Smooth muscle cell (in vitro differentiated cells): ENCODE data around the gene TGFBR3. TPM values are rescaled to one million over a fixed set of nuclear protein-coding genes. Genes with fewer than 3 reads are reported as not detected.

Source experiments
- DNase-seq: peaks from one replicate; lab custom pipeline; 2025; ENCODE audit not compliant: unreplicated experiment; lab: John Stamatoyannopoulos, UW
- H2AFZ ChIP-seq: fragments of 200-600 bp; sonication (generic); 2 replicates; pipeline ENCODE4 v1.6.0; 2016; ENCODE audit warnings: antibody characterized with exemption, low read depth, mild to moderate bottlenecking
- H3F3A ChIP-seq: fragments of 200-600 bp; sonication (generic); 2 replicates; pipeline ENCODE4 v1.6.0; 2017; ENCODE audit warnings: antibody characterized with exemption, low read depth
- H3K27ac ChIP-seq: fragments of 200-600 bp; sonication (generic); 2 replicates; pipeline ENCODE4 v1.5.1; 2016; ENCODE audit warnings: low read depth, mild to moderate bottlenecking
- H3K27me3 ChIP-seq: fragments of 200-600 bp; sonication (generic); 2 replicates; pipeline ENCODE4 v1.6.1; 2016; ENCODE audit warnings: low read depth, mild to moderate bottlenecking
- H3K36me3 ChIP-seq: fragments of 200-600 bp; sonication (generic); 2 replicates; pipeline ENCODE4 v1.5.1; 2016; ENCODE audit warnings: low read depth
- H3K4me1 ChIP-seq: fragments of 200-600 bp; sonication (generic); 2 replicates; pipeline ENCODE4 v1.5.1; 2016; ENCODE audit warnings: low read depth
- H3K4me2 ChIP-seq: fragments of 200-600 bp; sonication (generic); 2 replicates; pipeline ENCODE4 v1.6.0; 2016; ENCODE audit warnings: mild to moderate bottlenecking
- H3K4me3 ChIP-seq: fragments of 200-600 bp; sonication (generic); 2 replicates; pipeline ENCODE4 v1.5.1; 2016; ENCODE audit warnings: mild to moderate bottlenecking
- H3K79me2 ChIP-seq: fragments of 200-600 bp; sonication (generic); 2 replicates; pipeline ENCODE4 v1.6.0; 2016; ENCODE audit warnings: low read depth, mild to moderate bottlenecking
- H3K9ac ChIP-seq: fragments of 200-600 bp; sonication (generic); 2 replicates; pipeline ENCODE4 v1.6.0; 2016; ENCODE audit warnings: low read depth
- H3K9me3 ChIP-seq: fragments of 200-600 bp; sonication (generic); replicated peaks from 2 replicates; pipeline ENCODE4 v1.5.1; 2016; ENCODE audit warnings: low read depth
- H4K20me1 ChIP-seq: fragments of 200-600 bp; sonication (generic); 2 replicates; pipeline ENCODE4 v1.6.0; 2016; ENCODE audit warnings: low read depth
- WGBS: methylation state at CpG from one replicate; pipeline ENCODE4 v1.1.7; 2016; ENCODE audit warnings: low lambda C conversion rate; 5-methylcytosine and 5-hydroxymethylcytosine counted together
- polyA plus RNA-seq: library from polyadenylated mRNA; unstranded; fragments of >200 nt; fragmentation: Nextera tagmentation; extraction: Ambion mirVana; gene quantifications from 2 replicates; pipeline ENCODE4 v1.2.1, GENCODE V29; 2016
- total RNA-seq: library from RNA; depleted of rRNA; stranded (reverse); fragments of >200 nt; gene quantifications from 2 replicates; pipeline ENCODE4 v1.2.3, GENCODE V29; 2014
- TF ChIP-seq, protein P1 (sequence below): fragments of 200-600 bp; sonication (generic); IDR thresholded peaks from 2 replicates; pipeline ENCODE4 v1.5.1; 2017; ENCODE audit warnings: borderline replicate concordance, mild to moderate bottlenecking, antibody characterized with exemption; ENCODE audit not compliant: insufficient read depth, poor library complexity, severe bottlenecking

Gene TGFBR3
- total and polyA plus RNA-seq, 2 experiments from 2014 or later, result 68.3 to 112 TPM

DNA sequence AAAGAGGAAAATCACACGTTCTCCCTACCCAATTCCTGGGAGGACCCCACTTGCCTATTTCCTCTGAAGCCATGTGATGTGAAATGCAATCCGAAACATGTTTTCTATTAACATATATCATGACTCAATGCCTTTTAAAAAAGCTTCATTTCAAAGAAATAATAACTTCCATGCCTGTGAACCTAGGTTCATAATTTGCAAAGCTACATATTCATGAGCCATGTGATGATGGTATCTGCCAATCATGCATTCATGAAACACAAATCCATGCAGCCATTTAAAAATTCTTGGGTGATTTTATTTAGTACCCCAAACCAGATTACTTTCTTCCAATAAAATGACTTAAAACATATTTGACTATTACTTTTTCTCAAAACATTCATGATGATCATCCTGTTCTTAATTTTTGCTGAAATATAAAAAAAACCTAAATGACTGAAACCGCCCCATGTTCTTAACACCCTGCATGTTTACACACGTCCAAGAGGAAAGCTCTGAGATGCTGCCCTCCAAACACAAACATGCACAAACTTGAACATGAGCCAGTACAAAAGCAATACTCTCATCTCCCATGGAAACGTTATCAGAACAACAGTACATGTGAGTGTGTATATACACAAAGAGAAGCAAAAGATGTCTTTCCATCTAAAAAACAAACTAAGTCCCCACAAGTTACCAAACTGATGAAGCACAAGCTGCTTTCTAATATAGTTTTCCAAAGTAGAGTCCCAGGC is 140.1 kb downstream of the TGFBR3 start:
- no peak for DNase-seq
- Histone ChIP-seq H3K27ac (no peak overlapping the region), H4K20me1 (peaks cover 1% of the 10 kb centered on the region), H3K4me2 (no peak overlapping the region), H3F3A (peaks cover 9% of the 10 kb centered on the region), H3K79me2 (peaks cover 71% of the 10 kb centered on the region), H3K4me3 (no peak overlapping the region), H3K9ac (no peak overlapping the region), H3K36me3 (no peaks in the 10 kb centered on the region), H3K4me1 (no peaks in the 10 kb centered on the region), H3K9me3 (no peaks in the 10 kb centered on the region), H2AFZ (no peak overlapping the region), H3K27me3 (no peaks in the 10 kb centered on the region)
- WGBS, result 76% methylated on average over 5 of the region's 5 CpGs
- TF ChIP-seq, protein P1, sequence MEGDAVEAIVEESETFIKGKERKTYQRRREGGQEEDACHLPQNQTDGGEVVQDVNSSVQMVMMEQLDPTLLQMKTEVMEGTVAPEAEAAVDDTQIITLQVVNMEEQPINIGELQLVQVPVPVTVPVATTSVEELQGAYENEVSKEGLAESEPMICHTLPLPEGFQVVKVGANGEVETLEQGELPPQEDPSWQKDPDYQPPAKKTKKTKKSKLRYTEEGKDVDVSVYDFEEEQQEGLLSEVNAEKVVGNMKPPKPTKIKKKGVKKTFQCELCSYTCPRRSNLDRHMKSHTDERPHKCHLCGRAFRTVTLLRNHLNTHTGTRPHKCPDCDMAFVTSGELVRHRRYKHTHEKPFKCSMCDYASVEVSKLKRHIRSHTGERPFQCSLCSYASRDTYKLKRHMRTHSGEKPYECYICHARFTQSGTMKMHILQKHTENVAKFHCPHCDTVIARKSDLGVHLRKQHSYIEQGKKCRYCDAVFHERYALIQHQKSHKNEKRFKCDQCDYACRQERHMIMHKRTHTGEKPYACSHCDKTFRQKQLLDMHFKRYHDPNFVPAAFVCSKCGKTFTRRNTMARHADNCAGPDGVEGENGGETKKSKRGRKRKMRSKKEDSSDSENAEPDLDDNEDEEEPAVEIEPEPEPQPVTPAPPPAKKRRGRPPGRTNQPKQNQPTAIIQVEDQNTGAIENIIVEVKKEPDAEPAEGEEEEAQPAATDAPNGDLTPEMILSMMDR, result no peak

DNA sequence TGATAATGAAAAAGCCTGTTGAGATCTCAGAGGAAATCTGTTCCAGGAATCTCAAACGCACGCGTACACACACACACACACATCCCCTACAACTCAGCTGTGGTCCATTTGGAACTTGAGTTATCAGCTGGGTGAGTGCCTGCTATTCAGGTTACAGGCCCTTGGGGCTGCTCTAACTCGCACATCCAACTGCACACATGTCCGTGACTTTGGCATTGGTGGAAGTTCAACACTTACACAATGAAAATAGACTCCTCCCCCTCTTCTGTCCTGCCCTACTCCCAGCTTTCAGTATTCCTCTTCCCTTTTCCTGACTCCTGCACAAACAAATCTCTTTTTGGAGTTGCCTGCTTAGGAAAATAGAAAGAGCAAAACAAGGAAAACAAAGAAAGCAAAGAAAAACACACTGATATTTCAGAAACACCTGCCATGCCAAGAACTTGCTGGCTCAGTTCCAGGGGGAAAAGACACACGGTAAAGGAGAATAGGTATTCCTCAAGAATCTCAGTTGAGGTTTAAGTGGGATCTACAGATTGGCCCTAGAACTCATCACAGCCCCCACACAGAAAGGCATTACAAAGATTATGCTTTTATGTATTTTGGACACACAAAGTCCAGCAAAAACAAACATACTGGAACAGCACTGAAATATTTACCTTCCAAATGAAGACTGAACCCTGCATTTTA is 140.9 kb downstream of the TGFBR3 start:
- Histone ChIP-seq H3F3A (peaks cover 7% of the 10 kb centered on the region), H4K20me1 (no peaks in the 10 kb centered on the region), H3K4me2 (no peak overlapping the region), H3K79me2 (peaks cover 71% of the 10 kb centered on the region), H3K9ac (no peak overlapping the region), H3K27me3 (no peaks in the 10 kb centered on the region), H2AFZ (no peak overlapping the region), H3K4me3 (no peak overlapping the region), H3K27ac (no peak overlapping the region), H3K36me3 (no peaks in the 10 kb centered on the region), H3K4me1 (no peaks in the 10 kb centered on the region), H3K9me3 (no peaks in the 10 kb centered on the region)
- TF ChIP-seq, protein P1, result no peak
- no peak for DNase-seq
- WGBS, result 90% methylated on average over 6 of the region's 6 CpGs

DNA sequence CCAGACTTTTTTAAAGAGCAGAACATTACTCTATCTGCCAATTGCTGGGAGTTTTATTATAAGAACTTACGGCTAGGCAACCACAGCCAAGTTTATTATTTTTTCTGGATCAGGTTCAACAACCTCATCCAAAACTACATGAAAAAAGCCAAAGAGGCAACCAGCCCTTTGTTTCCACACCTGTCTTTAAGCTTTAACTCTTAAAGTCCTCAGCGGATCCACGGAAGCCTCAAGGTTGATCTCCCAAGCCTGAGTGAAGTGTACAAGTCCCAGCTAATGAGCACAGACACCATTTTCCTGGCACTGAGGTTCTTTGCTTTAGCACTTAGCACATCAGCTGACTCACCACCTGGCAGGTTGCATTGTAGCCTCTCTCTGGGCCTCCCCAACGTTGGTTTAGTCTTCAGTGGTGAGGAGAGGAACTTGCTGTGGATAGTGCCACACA is 143.1 kb downstream of the TGFBR3 start:
- Histone ChIP-seq H3K4me2 (no peak overlapping the region), H3K4me1 (no peaks in the 10 kb centered on the region)
- no peak for DNase-seq

More for the DNA sequence above, 143.1 kb downstream of the TGFBR3 start:
- TF ChIP-seq, protein P1, result no peak
- H2AFZ ChIP-seq, result no peak overlapping the region
- peaks cover 5% of the 10 kb centered on the region for H3F3A ChIP-seq
- no peaks in the 10 kb centered on the region for H3K36me3 ChIP-seq
- no peak overlapping the region for H3K27ac ChIP-seq
- H3K9me3 ChIP-seq, result no peaks in the 10 kb centered on the region
- H3K79me2 ChIP-seq, result peaks cover 55% of the 10 kb centered on the region
- 90% methylated on average over 4 of the region's 4 CpGs for WGBS
- no peaks in the 10 kb centered on the region for H3K27me3 ChIP-seq
- H3K4me3 ChIP-seq, result no peak overlapping the region
- no peak overlapping the region for H3K9ac ChIP-seq
- H4K20me1 ChIP-seq, result no peaks in the 10 kb centered on the region
